Heart left ventricle (tissue), 16 donors: ENCODE measurements around the gene MDH1. TPM values are rescaled to one million over a fixed set of nuclear protein-coding genes. Genes with fewer than 3 reads are reported as not detected.

Experiments used
- ATAC-seq, 4 donors: fragments of 200-7000 bp; cut with Tn5 transposase; one replicate each; pipeline ENCODE4 v1.9.1; 2020 to 2022; ENCODE audit warnings: moderate library complexity in 4 of 4, mild to moderate bottlenecking in 3 of 4, moderate number of reproducible peaks in 1 of 4
- DNase-seq, 5 donors: peaks; one replicate each; pipeline ENCODE4 v3.0.0-alpha.2; 2020
- H3K27ac ChIP-seq, 12 donors: fragments of 200-600 bp; sonication (generic) in 4 of 12; one replicate each; pipeline versions ENCODE4 v1.5.0 to v1.8.0; 2016 to 2022; ENCODE audit warnings: mild to moderate bottlenecking in 2 of 12
- H3K27me3 ChIP-seq, 9 donors: fragments of 200-600 bp; sonication (generic) in 2 of 9; one replicate each; pipeline versions ENCODE4 v1.5.1 to v1.8.0; 2016 to 2022; ENCODE audit warnings: mild to moderate bottlenecking in 3 of 9
- H3K36me3 ChIP-seq, 9 donors: fragments of 200-600 bp; sonication (generic) in 2 of 9; one replicate each; pipeline versions ENCODE4 v1.5.0 to v1.8.0; 2018 to 2022; ENCODE audit warnings: mild to moderate bottlenecking in 2 of 9
- H3K4me1 ChIP-seq, 12 donors: fragments of 200-600 bp; sonication (generic) in 4 of 12; one replicate each; pipeline versions ENCODE4 v1.5.0 to v1.8.0; 2016 to 2022; ENCODE audit warnings: mild to moderate bottlenecking in 3 of 12
- H3K4me3 ChIP-seq, 12 donors: fragments of 200-600 bp; sonication (generic) in 4 of 12; one replicate each; pipeline versions ENCODE4 v1.5.0 to v1.8.0; 2017 to 2022; ENCODE audit warnings: mild to moderate bottlenecking in 9 of 12, moderate library complexity in 4 of 12
- H3K9me3 ChIP-seq, 12 donors: fragments of 200-600 bp; sonication (generic) in 4 of 12; one replicate each; pipeline versions ENCODE4 v1.5.0 to v1.8.0; 2016 to 2022; ENCODE audit warnings: mild to moderate bottlenecking in 1 of 12
- POLR2A ChIP-seq, 2 donors: fragments of 450-650 bp; IDR thresholded peaks; one replicate each; pipeline ENCODE4 v1.6.1; 2017; ENCODE audit warnings: antibody characterized with exemption in 2 of 2, mild to moderate bottlenecking in 2 of 2, moderate library complexity in 2 of 2
- WGBS, 4 donors: extraction: QIAGEN DNeasy Blood & Tissue Kit in 2 of 4; methylation state at CpG; one replicate each; pipeline versions ENCODE4 v1.1.5 to v1.1.7; 2013 to 2018; 5-methylcytosine and 5-hydroxymethylcytosine counted together
- intact Hi-C, 10 donors: fragments of 100-400 bp; cut with DNase I; formaldehyde crosslinking; loops; one replicate each; pipeline versions ENCODE4 v1.11.1 to v1.14.2; 2022
- polyA plus RNA-seq, 2 donors: library from polyadenylated mRNA; stranded (reverse); fragments of 200-250 nt; gene quantifications; one replicate each; pipeline ENCODE4 v1.2.3, GENCODE V29; 2013
- total RNA-seq, 9 donors: library from RNA; depleted of rRNA in 2 of 9; stranded (reverse); fragments of >200 nt in 2 of 9; fragmentation: NEBNext Ultra II Directional in 3 of 9; extraction: Animal tissue kit (Norgen Biotek cat#: 25700) in 3 of 9; gene quantifications; one replicate each; pipeline versions ENCODE4 v1.1.0 to v1.2.4, GENCODE V29; 2016 to 2023
- TF ChIP-seq, protein P1 (sequence below), 12 donors: fragments of 200-600 bp; sonication (generic) in 4 of 12; IDR thresholded peaks; one replicate each; pipeline versions ENCODE4 v1.5.0 to v1.8.0; 2018 to 2022; ENCODE audit warnings: antibody characterized with exemption in 12 of 12, mild to moderate bottlenecking in 5 of 12
- donor health status: ischemic (EF 13 %, LVEDD 7.1; RV severe dilation, severe dysfunction).
- donor health status: healthy with polysubstance abuse.
- donor health status: DM: no; HTN: yes; CAD: no.
- donor health status: DM: no; HTN: no; CAD: no.
- donor health status: ischemic (EF 25% LVEDD 6.9; RV normal size, moderate dysfunction).
- donor health status: ischemic (EF 25% LVEDD 5.7; RV mildly dilated, moderate dysfunction).
- donor health status: healthy.
- donor health status: DM: yes; HTN: yes; CAD: no.
- donor health status: ischemic (EF 35%, LVEDD 5.7; RV mildly dilated, moderate dysfunction).
- donor health status: nonischemic (EF 11% LVEDD 7.7; RV severe dilation, severe dysfunction).
- donor health status: DM: yes; HTN: yes; CAD: no.
- donor health status: PGD.
- donor health status: ischemic (EF 29% LVEDD 5.4; RV normal size, mild dysfunction).
- donor health status: nonischemic (EF 23%, LVEDD 6.1; RV moderate dilation, normal function).

Gene MDH1
- total and polyA plus RNA-seq, 11 donors, result 862 to 2,242 (median 1,395) TPM

DNA sequence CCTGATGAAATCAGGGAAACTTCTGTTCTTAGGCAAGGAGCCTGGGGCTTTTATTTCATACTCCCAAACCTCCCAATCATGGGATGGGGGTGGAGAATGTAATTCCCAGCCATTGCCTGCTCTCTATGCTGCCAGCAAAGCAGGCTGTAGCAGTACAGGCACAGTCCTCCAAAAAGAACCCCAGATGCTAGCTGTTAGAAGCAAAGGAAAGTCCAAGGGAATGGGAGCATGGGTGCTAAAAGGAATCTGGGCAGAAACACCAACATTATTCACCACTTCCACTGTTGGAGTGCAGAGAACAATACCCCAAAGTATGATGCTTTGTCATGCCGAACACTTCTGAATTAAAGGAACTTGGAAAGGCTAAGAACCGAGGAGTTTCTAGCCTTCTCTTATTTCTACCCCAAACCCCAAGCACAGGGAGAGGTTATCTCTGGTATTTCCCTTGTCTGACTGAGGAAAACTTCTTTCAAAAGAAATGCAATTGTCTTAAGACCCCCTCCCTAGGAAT is 24.7 kb downstream of the MDH1 start:
- intact Hi-C loops, result no loop called here
- Histone ChIP-seq H3K4me3 (no peak overlapping the region), H3K9me3 (no peaks in the 10 kb centered on the region), H3K4me1 (peaks cover 0 to 7% (median 0%) of the 10 kb centered on the region in 12 donors), H3K27me3 (no peaks in the 10 kb centered on the region), H3K36me3 (peaks cover 0 to 3% (median 0%) of the 10 kb centered on the region in 9 donors), H3K27ac (no peak overlapping the region)
- no peak for TF ChIP-seq POLR2A (IDR thresholded peaks at IDR 0.05)
- TF ChIP-seq, protein P1, sequence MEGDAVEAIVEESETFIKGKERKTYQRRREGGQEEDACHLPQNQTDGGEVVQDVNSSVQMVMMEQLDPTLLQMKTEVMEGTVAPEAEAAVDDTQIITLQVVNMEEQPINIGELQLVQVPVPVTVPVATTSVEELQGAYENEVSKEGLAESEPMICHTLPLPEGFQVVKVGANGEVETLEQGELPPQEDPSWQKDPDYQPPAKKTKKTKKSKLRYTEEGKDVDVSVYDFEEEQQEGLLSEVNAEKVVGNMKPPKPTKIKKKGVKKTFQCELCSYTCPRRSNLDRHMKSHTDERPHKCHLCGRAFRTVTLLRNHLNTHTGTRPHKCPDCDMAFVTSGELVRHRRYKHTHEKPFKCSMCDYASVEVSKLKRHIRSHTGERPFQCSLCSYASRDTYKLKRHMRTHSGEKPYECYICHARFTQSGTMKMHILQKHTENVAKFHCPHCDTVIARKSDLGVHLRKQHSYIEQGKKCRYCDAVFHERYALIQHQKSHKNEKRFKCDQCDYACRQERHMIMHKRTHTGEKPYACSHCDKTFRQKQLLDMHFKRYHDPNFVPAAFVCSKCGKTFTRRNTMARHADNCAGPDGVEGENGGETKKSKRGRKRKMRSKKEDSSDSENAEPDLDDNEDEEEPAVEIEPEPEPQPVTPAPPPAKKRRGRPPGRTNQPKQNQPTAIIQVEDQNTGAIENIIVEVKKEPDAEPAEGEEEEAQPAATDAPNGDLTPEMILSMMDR (IDR thresholded peaks at IDR 0.05), result no peak
- DNase-seq (no peak), ATAC-seq (no peak)
- 51 to 76% (median 60%) methylated on average over 2 of the region's 2 CpGs for WGBS, 4 donors

DNA sequence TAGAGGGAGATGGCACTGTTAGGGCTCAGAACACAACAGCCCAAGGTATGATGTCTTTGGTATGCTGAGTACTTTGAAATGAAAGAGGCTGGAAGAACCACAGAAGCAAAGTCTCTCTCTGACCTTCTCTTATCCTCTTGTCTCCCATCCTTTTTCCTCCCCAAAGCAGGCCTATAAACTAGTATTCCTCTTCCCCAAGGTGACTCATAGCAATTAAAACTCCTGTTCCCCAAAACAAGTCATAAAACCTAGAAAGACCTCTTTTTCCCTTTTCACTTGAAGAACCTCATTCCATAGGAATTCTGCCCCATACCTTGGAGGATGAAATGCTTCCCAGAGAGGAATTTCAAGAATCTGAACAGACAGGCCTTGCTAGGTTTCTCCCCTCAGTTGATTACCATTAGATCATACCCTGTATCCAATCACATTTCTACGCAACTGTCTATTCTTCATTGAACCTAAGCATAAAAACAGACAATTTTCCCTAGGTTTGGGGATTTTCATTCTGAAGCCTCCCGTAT is 25.7 kb downstream of the MDH1 start:
- Histone ChIP-seq H3K27ac (no peak overlapping the region), H3K4me1 (peaks cover 0 to 7% (median 0%) of the 10 kb centered on the region in 12 donors), H3K27me3 (no peaks in the 10 kb centered on the region), H3K4me3 (no peak overlapping the region), H3K36me3 (no peaks in the 10 kb centered on the region), H3K9me3 (no peaks in the 10 kb centered on the region)
- TF ChIP-seq, protein P1 (IDR thresholded peaks at IDR 0.05), result no peak
- no peak for TF ChIP-seq POLR2A (IDR thresholded peaks at IDR 0.05)
- no peak for ATAC-seq
- WGBS, 4 donors, result 81 to 89% (median 84%) methylated on average over 2 of the region's 2 CpGs
- DNase-seq, result no peak
- intact Hi-C loops, result no loop called here

DNA sequence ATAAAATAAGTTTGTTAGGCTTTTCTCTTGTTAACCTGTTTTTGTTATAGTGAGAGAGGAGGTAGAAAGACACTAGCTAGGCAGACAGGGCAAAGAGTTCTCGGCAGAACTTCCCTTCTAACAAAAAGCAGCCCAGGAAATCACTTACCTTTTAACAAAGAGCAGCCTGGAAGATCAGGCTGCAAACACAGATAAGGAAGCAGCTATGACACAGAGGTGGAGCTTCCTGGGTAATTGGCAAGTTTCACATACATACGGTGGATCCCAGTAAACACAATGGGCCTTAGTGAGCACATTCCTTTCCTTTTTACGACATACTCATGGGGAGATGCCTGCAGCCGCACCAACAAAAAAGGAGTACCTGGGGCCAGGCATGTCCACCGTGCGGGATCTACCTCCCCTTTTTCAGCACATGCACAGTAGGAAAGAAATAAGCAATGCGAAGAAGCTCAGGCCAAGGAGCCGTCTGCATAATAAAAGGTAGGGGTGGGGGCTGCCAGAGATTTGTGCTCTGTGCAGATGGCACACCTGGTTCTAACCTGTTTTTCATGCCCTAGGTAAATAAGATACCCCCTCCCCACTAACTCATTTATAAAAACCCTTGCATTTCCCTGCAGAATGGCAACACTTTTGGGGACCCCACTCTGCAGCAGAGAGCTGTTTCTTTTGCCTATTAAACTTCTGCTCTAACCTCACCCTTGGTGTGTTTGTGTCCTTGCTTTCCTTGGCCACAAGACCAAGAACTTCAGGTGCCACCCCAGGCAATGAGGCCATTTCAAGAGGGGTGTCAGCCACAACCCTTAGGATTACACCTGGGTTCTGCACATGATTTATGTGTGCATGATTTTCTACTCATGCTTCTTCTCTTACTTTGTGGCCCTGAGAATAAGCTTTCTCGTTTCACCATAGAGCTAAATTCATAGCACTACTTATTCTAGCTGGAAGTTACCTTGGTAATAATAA is 26.5 kb downstream of the MDH1 start:
- DNase-seq (no peak), ATAC-seq (peak in 1 of 4 donors; percentile 42)
- Histone ChIP-seq H3K36me3 (no peaks in the 10 kb centered on the region), H3K27me3 (no peaks in the 10 kb centered on the region), H3K27ac (no peak overlapping the region), H3K4me3 (no peak overlapping the region), H3K9me3 (no peaks in the 10 kb centered on the region), H3K4me1 (peaks cover 0 to 7% (median 0%) of the 10 kb centered on the region in 12 donors)
- intact Hi-C loops, result loop anchor here in 1 of 10 donors (5.0 kb wide), 1 partner anchor 67 kb away; no protein-coding TSS in a partner anchor
- WGBS, 4 donors, result 60 to 66% (median 63%) methylated on average over 9 of the region's 9 CpGs
- TF ChIP-seq, protein P1 (IDR thresholded peaks at IDR 0.05), result no peak
- no peak for TF ChIP-seq POLR2A (IDR thresholded peaks at IDR 0.05)

DNA sequence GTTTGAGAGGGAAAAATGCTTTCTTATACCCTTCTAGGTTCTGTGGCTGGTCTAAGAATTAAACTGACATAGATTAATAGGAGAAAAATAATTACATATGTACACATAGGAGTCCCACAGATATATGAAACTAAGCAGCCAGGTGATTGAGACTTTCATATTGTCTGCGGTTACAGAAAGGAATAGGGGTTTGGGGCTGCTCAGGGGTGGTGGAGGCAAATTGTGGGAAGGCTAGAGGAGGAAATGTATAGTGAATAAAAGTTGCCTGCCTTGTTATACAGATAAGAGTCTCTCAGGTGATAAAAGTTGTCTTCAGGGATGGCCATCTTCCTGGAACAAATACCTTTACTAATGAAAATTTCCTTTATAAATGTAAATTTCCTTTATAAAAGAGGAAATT is 28.6 kb downstream of the MDH1 start:
- no peaks in the 10 kb centered on the region for H3K9me3 ChIP-seq
- 69 to 87% (median 79%) methylated on average over 1 of the region's 1 CpG for WGBS, 4 donors
- no peak overlapping the region for H3K4me3 ChIP-seq
- H3K27ac ChIP-seq, result no peak overlapping the region
- no peak for TF ChIP-seq POLR2A (IDR thresholded peaks at IDR 0.05)
- TF ChIP-seq, protein P1 (IDR thresholded peaks at IDR 0.05), result no peak
- peaks cover 0 to 7% (median 0%) of the 10 kb centered on the region in 12 donors for H3K4me1 ChIP-seq
- ATAC-seq, result no peak
- no peaks in the 10 kb centered on the region for H3K27me3 ChIP-seq
- H3K36me3 ChIP-seq, result no peaks in the 10 kb centered on the region
- intact Hi-C loops, result loop anchor here in 1 of 10 donors (5.0 kb wide), 1 partner anchor 65 kb away; no protein-coding TSS in a partner anchor
- no peak for DNase-seq
